Measurements from ENCODE around the gene GIMAP8.
"Not testable (repeated sequence)": the region's sequence is repeated elsewhere in the genome, so short reads cannot be mapped to it uniquely, and the experiment has no call there.

The GIMAP8 gene

DNA sequence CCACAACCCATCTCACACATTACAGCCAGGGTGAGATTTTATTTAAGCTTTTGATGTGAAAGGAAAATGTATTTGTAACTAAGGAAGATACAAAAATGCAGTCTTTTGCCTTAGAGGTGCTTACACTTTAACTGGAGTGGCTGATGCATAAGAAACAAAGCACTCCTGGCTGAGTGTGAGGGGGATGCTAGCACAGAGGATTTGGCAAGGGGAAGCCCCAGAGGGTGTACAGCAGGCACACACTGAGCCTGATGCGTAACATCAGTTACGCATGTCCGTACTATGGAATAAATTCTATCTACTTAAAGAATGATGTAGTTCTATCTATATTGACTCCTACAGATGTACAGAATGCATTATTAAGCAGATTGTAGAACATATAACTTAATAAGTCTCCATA lies 17.8 kb downstream of the GIMAP8 start:
- no peak for DNase-seq

DNA sequence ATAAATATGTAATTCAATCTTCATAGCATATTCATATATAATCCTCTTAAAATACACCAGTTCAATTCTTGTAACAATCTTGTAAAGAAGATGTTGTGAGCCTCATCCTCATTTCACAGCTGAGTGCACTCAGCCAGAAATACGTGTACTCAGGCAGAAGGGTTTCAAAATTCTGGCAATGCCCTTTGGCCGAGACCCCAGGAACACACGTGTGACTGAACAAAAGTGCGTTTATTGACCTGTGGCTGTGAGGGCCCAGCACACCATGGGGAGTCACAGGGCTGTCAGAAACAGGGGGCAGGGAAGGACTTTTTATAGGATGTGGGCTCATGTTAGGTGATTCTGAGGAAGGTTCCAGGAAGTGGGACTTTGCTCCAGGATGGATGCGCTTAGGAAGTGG lies 21.5 kb downstream of the GIMAP8 start:
- DNase-seq, result no peak

DNA sequence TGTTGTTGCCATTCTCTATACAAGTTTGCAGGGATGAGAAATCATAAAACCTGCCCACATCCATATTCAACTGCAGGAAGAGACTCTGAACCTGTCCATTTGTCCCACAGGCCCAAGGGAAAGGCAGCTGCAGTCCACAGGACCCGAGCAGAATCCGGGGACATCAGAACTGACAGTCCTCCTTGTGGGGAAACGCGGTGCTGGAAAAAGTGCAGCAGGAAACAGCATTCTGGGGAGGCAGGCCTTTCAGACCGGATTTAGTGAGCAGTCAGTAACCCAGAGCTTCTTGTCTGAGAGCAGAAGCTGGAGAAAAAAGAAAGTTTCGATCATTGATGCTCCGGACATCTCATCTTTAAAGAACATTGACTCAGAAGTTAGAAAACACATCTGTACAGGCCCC lies 23.5 kb downstream of the GIMAP8 start:
- no peak for DNase-seq

DNA sequence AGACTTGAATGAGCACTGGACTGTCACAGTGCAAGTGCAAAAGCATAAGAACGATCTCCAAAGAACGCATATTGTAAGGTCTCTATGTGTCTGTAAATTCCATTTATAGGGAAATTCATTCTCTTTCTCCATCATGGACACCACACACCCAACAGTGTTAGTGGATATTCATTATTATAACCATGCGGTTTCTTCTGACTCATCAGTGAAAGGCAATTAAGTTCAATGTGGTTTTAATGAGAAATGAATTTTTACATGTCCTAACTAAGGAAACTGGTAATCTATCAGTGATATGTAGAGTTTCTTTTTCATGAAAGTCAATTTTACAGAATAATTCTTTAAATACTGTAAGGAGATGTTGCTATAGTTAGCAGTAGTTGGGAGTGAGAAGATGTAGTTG lies 25.9 kb downstream of the GIMAP8 start:
- no peak for DNase-seq

DNA sequence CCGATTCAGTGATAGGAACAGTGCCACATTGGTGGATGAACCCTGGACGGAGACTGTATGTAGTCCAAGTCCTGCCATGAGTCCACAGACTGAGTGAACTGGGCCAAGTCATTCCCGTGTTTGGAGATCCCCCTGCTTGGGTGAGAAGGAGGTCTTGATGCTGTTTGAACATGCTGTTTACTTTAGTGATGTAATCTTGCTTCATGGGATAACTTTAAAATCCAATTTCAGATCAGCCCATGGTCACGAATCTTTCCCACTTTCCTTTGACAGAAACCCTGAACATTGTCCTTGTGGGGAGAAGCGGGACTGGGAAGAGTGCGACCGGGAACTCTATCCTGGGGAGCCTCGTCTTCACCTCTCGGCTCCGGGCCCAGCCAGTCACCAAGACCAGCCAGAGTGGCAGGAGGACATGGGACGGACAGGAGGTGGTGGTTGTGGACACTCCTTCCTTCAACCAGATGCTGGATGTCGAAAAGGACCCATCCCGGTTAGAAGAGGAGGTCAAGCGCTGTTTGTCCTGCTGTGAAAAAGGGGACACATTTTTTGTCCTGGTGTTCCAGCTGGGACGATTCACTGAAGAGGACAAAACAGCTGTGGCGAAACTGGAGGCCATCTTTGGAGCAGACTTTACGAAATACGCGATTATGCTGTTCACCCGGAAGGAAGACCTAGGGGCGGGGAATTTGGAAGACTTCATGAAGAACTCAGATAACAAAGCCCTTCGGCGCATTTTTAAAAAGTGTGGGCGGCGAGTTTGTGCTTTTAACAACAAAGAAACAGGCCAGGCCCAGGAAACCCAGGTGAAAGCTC lies 26.6 kb downstream of the GIMAP8 start:
- DNase-seq, result no peak

DNA sequence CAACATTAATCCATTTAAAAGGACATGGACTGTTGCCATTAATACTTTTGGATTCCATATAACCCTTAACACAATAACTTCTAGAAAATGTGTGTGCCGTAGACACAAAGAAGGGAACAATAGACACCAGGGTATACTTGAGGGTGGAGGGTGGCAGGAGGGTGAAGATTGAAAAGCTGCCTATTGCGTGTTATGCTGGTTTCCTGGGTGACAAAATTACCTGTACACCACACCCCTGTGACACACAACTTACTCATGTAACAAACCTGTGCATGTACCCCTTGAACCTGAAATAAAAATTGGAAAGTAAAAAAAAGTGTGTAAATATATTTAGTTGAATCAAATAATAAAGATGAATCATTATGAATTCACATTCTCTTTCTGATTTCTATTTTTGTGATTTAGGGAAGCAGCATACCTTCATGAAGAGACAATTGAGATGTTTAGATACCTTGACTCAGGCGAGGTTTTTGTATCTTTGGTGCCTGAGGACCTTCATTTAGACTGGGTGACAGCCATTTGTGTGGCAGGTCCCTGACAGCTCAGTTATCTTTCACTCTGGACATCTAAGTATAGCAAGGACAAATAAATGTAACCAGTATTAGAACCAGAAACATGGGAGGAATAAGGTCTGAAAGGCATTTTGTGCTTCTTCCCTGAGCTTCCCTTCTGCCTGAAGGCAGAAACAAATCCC lies 28.7 kb downstream of the GIMAP8 start:
- no peak for DNase-seq

DNA sequence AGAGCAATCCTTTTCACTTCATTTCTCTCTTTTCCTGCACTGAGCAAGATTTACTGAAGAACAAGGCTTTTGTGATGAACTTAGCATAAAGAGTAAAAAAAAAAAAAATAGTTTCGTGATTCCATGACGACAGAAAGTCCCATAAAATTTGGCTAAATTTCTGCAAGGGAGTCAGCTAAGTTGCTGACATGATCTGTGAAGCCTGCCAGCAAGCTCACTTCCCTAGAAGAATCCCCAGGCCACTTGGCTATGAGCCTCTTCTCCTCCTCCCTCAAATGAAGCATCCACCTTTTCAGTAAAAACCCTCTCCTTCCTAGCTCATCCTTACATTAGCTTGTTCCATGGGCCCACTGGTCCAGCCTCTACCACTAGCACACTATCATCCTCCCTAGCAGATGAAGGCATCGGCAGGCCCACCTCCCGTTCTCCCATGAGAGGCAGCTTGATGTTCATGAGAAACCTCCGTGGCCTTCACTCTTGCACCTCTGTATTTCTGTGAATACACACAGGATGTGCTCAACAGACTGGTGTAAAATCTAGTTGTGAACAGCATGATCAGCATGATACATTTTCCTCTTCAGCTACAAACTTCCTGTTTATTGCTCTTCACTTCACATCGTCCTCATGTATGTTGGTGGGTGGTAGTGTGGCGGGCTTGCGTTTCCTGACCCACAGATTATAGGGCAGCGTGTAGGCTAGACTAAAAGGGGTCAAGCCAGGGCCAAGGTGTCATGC lies 30.9 kb downstream of the GIMAP8 start:
- no peak for DNase-seq

DNA sequence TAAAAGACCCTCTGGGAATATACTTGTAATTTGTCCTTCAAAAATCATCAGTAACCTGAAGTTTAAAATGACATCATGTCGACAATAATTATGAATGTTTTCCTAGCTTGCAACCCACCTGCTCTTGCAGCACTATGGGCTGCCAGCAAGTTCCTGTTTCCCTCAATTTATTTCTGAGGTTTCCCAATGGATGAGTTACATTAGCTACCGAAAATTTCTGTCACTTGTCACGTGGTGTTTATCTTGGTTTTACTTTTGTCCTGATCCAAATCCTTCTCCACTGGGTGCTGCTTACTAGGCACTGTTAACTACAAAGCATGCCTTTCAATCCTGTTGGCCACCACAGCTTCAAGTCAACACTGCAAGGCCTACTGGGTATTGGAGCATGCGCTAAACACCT lies 31.5 kb downstream of the GIMAP8 start:
- no peak for DNase-seq

DNA sequence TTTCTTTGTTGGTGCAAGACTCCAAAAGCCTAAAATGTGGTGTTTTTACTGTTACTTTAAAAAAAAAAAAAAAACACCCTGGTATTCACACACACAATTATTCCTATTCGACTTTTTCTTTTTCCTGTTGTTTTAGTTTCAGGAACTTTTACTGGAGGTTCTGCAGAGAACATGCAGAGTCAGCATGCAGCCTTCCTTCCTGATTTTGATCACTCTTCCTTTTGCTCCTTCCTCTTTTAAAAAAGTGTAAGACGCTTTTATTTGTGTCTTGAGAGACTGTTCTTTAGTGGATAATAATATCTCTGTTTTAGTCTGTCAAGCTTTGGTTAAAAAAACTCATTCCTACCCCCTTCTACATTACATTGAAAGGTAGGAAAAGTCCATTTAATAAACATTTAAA lies 33.1 kb downstream of the GIMAP8 start:
- DNase-seq, result not testable (repeated sequence)

DNA sequence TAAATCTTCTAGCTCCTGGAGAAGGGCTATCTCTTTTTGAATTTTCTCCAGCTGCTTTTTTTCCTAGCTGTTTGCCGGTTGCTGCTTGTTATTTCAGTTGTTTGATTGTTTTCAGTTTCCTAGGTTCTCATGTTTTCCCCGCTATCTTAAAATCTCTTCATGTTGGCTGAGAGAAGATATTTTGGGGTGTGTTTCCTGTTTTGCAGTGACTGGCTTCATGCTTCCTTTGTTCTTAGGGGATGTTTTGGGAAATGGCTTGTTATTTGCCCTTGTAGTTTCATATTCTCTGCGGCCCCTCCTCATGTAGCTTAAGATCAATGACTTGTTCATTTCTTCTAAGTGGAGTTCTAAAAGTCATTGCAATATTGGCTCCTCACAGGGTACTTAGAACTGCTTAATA lies 33.6 kb downstream of the GIMAP8 start:
- DNase-seq, result not testable (repeated sequence)

DNA sequence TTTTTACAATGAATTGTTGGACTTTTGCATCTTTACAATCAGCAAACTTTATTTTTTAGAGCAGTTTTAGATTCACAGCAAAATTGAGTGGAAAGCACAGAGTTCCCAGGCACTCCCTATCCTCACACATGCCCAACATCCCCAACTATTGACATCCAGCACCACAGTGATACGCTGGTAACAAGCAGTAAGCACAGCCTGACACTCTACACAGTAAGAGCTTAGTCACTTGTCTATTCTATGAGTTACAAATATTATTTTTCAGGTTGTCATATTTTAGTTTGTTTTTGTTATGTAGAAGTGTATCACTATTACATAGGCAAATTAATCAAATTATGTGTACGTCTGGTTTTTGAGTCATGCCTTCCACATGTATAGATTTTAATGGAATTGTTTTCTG lies 37.2 kb downstream of the GIMAP8 start:
- DNase-seq, result no peak

DNA sequence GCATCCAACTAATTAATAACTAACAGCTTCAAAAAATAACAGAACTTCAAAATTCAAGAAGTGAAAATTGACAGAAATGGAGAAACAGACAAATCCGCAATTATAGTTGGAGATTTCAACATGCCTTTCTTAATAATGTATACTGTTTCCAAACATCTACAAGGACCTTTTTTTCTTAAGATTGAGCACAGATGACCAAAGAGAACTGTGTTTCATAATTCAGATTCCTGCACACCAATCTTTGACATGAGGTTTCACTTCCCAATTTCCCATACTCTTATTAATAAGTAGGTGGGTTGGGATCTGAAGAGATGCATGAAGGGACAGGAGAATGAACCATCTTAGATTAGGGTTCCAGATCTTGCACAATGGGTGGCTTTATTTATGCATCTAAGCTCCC lies 39.4 kb downstream of the GIMAP8 start:
- DNase-seq, result no peak

DNA sequence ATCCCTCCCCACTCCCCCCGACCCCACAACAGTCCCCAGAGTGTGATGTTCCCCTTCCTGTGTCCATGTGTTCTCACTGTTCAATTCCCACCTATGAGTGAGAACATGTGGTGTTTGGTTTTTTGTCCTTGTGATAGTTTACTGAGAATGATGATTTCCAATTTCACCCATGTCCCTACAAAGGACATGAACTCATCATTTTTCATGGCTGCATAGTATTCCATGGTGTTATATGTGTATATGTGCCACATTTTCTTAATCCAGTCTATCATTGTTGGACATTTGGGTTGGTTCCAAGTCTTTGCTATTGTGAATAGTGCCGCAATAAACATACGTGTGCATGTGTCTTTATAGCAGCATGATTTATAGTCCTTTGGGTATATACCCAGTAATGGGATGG lies 43.0 kb downstream of the GIMAP8 start:
- DNase-seq, result not testable (repeated sequence)

DNA sequence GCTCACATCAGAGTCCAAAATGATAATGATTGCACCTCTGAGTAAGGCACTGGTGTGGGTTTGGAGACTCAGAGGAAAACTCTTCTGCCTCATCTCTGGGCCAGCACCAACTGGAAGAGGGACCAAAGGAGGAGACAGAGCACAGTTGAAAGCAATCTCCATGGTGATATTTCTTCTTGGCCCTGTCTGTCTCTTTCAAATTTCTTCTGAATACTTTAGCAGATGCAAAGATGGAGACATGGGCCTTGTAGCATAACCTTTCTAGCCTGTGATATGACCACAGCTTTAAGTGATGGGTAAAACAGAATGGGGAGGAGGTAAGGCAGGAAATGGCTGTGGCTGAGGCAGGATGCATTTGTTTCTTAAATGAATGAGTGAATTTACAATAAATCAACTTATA lies 52.1 kb downstream of the GIMAP8 start:
- DNase-seq, result no peak

DNA sequence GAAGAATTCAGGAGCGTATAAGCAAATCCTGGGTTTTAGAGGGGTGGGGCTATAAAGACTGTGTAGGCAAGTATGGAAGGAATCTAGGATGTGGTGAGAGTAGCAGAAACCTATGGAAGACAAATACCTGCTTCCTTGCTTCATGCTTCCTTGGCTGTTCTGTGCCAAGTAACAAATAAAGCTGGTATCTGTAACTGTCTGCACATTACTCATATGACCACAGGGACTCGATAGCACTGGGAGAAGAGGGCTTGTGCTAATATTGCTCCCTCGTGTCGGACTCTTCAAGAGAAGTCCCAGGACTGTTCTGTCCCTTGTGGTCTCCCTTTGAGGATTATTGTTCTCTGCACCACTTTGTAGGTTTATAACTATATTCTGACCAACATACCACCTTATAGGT lies 52.7 kb downstream of the GIMAP8 start:
- DNase-seq, result no peak

DNA sequence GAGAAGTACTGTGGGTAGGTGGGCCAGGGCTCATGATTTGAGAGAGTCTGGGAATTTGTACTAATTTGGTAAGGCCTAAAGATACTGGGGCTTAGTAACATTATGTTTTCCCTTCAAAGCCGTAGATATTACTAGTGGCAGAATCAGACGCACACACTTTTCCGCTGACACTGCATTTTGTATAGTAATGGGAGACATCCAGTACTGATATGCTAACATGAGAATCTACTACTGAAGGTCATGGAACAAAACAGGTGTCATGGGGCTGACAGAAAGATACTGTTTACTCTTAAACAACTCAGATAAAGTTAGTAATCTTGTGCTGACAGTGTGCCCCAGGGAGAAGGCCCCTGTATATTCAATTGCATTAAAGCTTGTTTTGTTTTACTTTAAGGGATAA lies 53.2 kb downstream of the GIMAP8 start:
- DNase-seq, result no peak

DNA sequence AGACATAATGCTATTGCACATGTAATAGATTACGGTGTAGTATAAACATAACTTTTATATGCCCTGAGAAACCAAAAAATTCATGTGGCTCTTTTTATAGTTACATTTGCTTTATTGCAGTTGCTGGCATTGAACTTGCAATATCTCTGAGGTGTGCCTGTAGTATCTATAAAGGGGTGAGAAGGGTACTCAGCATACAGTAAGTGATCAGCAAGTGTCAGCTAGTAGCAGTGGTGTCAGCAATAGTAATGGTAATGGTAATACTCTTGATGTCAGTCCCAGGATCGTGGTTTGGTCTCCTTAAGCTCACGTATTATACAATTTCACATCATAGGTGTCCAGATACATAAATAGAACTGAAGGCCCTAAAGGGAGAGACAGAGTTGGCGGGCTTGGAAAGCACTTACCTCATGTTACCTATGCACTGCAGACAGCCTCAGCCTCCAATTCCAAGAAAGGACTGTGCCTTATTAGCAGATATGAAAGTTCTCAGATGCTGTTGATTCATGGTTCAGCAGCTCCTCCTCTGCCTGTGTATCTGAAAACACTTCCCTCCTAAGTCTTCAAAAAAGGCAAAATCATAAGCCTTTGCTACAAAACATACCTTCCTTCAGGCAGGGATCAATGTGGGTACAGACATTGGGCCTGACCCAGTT lies 57.6 kb downstream of the GIMAP8 start:
- no peak for DNase-seq

DNA sequence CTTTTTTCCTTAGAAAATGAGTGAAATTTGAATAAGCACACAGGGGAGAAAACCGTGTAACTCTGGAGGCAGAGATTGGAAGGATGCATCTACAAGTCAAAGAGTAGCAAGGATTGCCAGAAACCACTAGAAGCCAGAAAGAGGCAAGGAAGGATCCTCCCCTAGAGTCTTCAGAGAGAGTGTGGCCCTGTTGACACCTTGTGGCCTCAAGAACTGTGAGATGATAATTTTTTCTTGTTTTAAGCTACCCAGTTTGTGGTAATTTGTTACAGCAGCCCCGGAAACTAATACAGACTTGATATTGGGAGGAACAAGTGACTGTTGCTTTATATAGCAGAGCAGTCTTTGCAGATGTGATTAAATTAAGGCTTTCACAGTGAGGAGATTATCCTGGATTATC lies 60.6 kb downstream of the GIMAP8 start:
- DNase-seq, result no peak

DNA sequence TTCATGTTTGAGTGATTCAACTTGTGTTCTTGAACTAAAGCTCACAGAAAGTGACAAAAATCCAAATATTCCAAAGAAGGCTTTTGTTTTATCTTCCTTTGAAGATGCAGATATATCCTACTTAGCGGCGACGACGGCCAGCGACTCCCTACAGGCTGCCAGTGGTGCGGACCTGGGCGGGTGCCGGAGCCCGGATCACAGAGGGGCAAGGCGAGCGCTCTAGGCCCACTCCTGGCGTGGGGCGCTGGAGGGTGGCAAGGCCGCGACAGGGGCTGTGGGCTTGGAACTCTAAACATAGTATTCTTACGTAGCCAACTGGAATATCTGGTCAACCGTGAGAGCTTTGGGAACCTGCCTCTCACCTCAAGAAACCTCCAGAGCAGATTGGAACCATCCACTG lies 63.3 kb downstream of the GIMAP8 start:
- DNase-seq, result no peak

DNA sequence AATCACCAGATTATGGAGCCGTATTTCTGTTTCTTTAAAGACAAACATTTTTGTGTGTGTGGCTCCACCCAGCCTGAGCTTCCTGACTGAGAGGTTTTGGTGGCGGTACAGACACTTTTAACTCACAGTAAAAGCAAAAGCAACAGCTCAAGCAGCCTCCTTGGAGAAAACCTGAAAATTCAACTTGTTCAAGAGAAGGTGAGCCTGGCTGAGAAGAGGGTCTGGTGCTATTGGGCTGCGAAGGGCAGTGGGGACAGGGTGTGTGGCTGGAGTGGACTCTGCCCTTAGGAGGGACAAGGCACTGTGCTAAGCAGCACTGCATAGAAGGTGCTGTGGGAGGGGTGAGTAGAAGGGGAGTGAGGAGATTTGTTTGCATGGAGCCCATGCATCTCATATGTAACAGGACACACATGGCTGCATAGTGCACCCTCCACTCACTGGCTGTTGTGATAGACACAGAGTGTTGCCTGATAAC lies 64.4 kb downstream of the GIMAP8 start, which contains the start of gene GIMAP7:
Gene GIMAP7, plus strand, starts transcription at position 125 of the 475 bp plus-strand sequence. CDS start 5,103 bp downstream, outside the sequence.
- DNase-seq, result no peak

DNA sequence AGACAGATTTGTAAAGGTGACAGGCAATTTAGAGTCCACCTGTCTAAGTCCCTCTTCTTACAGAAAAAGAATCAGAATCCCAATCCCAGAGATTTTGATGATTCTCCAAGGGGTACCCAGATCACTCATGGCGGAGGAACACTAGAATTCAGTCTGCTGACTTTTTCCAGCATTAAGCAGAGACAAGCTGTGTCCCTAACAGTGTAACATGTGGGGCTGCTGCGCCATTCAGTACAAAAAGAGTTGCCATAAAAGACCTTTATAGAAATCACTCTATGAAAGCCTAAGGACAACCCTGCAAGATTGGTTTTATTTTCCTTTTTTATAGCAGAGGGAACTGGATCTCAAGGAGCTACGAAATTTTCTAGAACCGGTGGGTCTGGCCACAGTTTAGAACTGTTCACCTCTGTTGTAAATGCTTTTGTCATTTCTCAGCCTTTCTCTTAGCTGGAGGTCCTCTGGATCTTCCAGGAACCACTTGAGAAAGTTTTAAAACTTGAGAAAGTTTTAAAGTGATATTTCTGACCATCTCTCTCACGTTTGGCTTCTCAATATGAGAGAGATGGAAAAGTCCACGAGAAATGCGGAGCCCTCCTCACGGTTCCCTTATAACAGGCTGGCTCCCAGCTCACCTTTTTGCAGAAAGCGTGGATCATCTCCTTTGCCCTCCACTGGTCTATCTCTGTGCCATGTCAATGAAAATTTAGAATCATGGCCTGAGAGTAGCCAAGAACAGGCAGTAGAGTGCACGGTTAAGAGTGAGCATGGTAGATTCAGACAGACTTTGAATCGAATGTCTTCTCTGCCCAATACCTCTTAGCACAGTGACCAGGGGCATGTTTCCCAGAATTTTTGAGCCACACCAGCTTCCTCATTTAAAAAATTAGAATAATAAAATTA lies 65.1 kb downstream of the GIMAP8 start:
- no peak for DNase-seq

Measured in hippocampal formation (tissue), 2 donors.